ENCODE results near the gene TUNAR. TPM values are rescaled to one million over a fixed set of nuclear protein-coding genes. Genes with fewer than 3 reads are reported as not detected.

The TUNAR gene
- total RNA-seq, 4 donors from 2014 or later: not detected

- no peak overlapping the region for H3K4me3 ChIP-seq
- DNase-seq: no peak
- H3K27me3 ChIP-seq: no peaks in the 10 kb centered on the region
- H3K4me1 ChIP-seq: no peaks in the 10 kb centered on the region
- no peaks in the 10 kb centered on the region for H3K36me3 ChIP-seq
- no peaks in the 10 kb centered on the region for H3K9me3 ChIP-seq
- H3K27ac ChIP-seq: no peak overlapping the region
- TF ChIP-seq CTCF (IDR thresholded peaks at IDR 0.05) (no peak), POLR2A (IDR thresholded peaks at IDR 0.05) (no peak)
Measured at GRCh38 chr14:95935228-95935822, 58.7 kb downstream of the TUNAR start.

GRCh38 chr14:95936041-95936440 is 59.4 kb downstream of the TUNAR start:
- DNase-seq: no peak
- no peaks in the 10 kb centered on the region for H3K36me3 ChIP-seq
- no peak overlapping the region for H3K27ac ChIP-seq
- TF ChIP-seq CTCF (IDR thresholded peaks at IDR 0.05): no peak
- no peak for TF ChIP-seq POLR2A (IDR thresholded peaks at IDR 0.05)
- no peaks in the 10 kb centered on the region for H3K27me3 ChIP-seq
- no peaks in the 10 kb centered on the region for H3K4me1 ChIP-seq
- H3K4me3 ChIP-seq: no peak overlapping the region
- H3K9me3 ChIP-seq: no peaks in the 10 kb centered on the region

- DNase-seq: no peak
- TF ChIP-seq POLR2A (IDR thresholded peaks at IDR 0.05) (no peak), CTCF (IDR thresholded peaks at IDR 0.05) (no peak)
- Histone ChIP-seq H3K27ac (no peak overlapping the region), H3K4me1 (no peaks in the 10 kb centered on the region), H3K27me3 (no peaks in the 10 kb centered on the region), H3K36me3 (no peaks in the 10 kb centered on the region), H3K4me3 (no peak overlapping the region), H3K9me3 (no peaks in the 10 kb centered on the region)
Measured at GRCh38 chr14:95939335-95939734, 62.7 kb downstream of the TUNAR start.

GRCh38 chr14:95941897-95942296 is 65.3 kb downstream of the TUNAR start:
- Histone ChIP-seq H3K9me3 (no peaks in the 10 kb centered on the region), H3K4me3 (no peak overlapping the region), H3K27me3 (no peaks in the 10 kb centered on the region), H3K36me3 (no peaks in the 10 kb centered on the region), H3K4me1 (no peaks in the 10 kb centered on the region), H3K27ac (no peak overlapping the region)
- DNase-seq: no peak
- TF ChIP-seq POLR2A (IDR thresholded peaks at IDR 0.05): no peak
- no peak for TF ChIP-seq CTCF (IDR thresholded peaks at IDR 0.05)

- H3K36me3 ChIP-seq: no peaks in the 10 kb centered on the region
- H3K4me1 ChIP-seq: no peaks in the 10 kb centered on the region
- H3K27me3 ChIP-seq: no peaks in the 10 kb centered on the region
- DNase-seq: no peak
- no peak overlapping the region for H3K4me3 ChIP-seq
- TF ChIP-seq CTCF (IDR thresholded peaks at IDR 0.05) (no peak), POLR2A (IDR thresholded peaks at IDR 0.05) (no peak)
- no peak overlapping the region for H3K27ac ChIP-seq
- H3K9me3 ChIP-seq: no peaks in the 10 kb centered on the region
Measured at GRCh38 chr14:95943699-95944098, 67.1 kb downstream of the TUNAR start.

GRCh38 chr14:95944462-95944861 is 67.8 kb downstream of the TUNAR start:
- H3K4me1 ChIP-seq: no peaks in the 10 kb centered on the region
- DNase-seq: no peak
- no peak for TF ChIP-seq POLR2A (IDR thresholded peaks at IDR 0.05)
- no peak for TF ChIP-seq CTCF (IDR thresholded peaks at IDR 0.05)

More at GRCh38 chr14:95944462-95944861, 67.8 kb downstream of the TUNAR start:
- Histone ChIP-seq H3K36me3 (no peaks in the 10 kb centered on the region), H3K4me3 (no peak overlapping the region), H3K27ac (no peak overlapping the region), H3K27me3 (no peaks in the 10 kb centered on the region), H3K9me3 (no peaks in the 10 kb centered on the region)
